NCI-H146 (cell line): Measurements from ENCODE around the gene CEACAM16.

Experiments used
- DNase-seq: peaks from one replicate; lab custom pipeline; 2025; lab: John Stamatoyannopoulos, UW

CEACAM16 gene

DNA sequence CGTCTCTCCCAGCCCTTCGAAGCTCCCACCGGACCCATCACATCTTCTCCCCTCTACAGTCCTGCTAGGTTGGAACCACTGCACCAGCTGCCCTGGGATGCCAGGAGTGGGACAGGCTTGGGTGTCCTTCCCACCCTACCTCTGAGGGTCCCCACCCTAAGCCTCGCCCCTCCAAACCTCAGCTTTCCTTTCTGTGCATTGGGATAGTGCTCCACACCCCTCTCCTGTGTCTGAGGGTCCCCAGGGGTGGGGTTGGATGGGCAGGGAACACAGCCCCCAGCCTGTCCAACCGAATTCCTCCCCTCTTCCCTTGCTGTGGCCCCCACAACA is 47.6 kb downstream of the CEACAM16 start:
- no peak for DNase-seq

DNA sequence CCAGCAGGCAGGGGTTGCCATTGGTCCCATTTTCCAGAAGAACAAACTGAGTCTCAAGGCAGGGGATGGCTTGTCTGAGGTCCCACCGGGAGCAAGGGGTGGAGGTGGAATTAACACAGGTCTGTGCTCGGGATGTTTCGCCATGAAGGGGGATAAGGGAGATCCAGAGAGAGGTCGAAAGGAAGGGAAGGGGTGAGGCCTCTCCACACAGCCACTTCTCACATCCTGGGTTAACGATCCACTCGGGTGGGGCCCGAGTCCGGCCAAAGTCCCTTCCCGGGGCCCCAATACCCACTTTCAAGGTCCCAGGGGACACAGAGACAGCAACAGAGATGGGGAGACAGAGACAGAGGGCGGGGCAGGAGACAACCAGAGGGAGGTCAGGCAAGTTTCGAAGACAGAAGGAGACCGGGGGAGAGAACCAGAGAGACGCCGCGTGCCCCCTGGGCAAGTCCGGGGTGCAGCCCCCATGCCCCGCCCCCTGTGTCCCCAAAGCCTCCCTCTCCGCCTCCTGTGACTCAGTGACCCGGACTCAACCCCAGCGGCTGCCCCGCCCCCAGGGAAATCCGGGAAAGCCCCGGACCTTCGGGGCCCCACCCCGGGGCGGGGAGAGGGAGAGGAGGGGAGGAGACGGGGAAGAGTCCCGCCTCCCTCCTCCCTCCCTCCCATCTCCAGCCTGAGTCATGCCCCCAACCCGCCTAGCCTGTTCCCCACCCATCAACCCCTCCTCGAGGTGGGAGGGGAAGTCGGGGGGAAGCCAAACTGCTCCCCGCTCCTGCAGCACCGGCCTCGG is 48.2 kb downstream of the CEACAM16 start:
- peak; percentile 80 for DNase-seq

DNA sequence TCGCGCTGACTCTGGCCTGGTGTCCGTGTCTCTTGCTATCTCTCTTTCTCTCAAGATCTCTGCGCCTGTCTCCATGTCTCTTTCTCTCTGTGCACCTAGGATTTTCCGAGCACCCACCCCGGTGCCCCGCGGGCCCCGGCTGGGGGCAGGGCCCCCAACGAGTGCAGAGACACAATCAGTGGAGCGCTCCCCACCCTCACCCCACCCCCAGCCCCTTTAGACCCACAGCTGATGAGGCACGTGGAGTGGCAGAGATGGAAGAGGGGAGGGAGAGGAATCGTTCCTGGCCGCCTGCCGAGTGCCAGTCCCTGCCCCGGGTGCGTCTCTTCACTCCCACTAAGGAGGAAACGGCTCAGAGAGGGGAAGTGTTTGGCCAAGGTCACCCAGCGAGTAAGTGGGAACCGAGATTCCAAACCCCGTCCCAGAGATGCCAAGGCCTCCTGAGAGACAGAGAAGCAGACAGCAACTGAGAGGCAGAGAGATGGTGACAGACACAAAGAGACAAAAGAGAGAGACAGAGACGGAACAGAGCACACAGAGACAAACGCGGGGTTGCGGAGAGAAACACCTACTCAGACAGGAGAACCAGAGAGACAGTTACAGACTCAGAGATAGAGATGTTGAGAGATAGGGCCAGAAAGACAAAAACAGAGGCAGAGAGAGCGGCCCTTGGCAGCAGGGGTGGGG is 48.9 kb downstream of the CEACAM16 start:
- peak; percentile 43 for DNase-seq

DNA sequence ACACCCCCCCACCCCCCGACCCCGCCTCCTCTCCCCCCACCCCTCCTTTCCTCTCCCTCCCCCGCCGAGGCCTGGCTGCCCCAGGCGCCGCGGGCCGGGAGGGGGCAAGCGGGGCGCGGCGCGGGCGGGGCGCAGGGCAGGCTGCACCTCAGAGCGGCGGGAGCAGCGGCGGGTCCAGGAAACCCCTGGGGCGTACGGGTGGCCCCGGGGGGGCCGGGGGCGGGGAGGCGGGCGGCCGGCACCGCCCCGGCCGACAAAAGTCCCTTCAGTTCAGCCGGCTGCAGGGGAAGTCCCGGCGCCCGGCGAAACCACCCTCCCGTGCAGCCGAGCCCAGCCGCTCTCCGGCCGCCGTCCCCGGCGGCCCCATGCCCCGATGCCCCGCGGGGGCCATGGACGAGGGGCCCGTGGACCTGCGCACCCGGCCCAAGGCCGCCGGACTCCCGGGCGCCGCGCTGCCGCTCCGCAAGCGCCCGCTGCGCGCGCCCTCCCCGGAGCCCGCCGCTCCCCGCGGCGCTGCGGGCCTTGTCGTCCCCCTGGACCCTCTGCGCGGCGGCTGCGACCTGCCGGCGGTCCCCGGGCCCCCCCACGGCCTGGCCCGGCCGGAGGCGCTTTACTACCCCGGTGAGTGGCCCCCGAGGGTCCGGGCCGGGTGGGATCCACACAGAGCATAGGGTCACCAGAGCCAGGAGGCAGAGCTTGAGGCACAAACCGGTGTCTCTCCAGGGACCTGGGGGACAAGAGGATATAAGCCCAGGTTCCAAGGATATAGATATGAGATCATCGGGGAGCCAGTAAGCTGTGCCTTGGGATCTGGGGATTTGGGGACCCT is 49.7 kb downstream of the CEACAM16 start, which contains the start of gene BCL3:
TSS of gene BCL3 (plus strand) at position 283 of the 829 bp plus-strand sequence. CDS start at position 366, 83 bp downstream.
- DNase-seq, result peak; percentile 59

DNA sequence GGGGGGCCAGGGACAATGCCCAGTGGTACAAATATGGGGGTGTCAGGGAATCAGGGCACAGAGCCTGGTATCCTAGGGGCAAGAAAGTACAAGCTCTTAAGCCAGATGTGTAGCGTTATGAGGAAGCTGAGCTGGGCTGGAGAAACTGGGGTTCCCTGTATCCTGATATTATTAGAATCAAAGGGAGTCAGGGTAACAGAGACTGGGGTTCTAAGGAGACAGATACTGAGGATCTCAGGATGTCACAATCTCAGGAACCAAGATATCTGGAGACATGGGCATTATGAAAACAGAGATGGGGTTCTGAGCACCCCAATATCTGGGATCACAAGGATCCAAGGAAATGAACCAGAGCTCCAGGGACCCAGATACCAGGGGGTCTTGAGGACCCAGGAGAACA is 50.3 kb downstream of the CEACAM16 start:
- DNase-seq, result no peak

DNA sequence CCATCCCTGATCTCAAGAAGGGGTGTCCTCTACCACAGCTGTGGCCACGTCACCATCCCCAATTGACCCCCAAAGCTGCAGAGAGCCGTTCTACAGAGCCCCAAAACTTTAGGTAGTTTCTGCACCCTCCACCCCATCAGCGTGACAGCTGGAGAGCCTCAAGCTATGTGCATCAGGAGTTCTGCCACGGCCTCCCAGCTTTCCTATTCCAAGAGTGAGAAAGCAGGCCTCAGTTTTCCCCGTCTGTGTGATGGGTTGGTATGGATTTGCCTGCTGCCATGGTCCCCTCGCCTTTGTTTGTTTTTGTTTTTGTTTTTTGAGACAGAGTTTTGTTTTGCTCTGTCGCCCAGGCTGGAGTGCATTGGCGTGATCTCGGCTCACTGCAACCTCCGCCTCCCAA is 51.0 kb downstream of the CEACAM16 start:
- DNase-seq, result no peak

DNA sequence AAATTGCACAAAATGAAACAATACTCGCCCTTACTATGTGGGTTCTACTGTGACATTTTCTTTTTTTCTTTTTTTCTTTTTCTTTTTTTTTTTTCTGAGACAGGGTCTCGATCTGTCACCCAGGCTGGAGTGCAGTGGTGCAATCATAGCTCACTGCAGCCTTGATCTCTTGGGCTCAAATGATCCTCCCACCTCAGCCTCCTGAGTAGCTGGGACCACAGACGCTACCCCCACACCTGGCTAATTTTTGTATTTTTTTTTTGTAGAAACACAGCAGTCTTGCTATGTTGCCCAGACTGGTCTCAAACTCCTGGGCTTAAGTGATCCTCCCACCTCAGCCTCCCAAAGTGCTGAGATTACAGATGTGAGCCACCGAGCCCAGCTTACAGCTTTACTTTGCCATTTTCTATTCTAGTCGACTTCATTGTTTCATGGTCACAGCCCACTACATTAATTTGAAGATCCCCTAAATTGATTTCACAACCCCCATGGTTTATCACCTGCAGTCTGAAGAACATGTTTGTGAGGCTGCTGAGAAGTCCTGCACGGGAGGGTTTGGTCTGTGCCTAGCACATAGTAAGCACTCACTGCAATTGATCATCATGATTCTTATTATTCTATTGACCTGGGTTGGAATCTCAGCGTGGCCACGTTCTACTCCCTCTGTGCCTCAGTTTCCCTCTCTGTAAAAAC is 53.3 kb downstream of the CEACAM16 start:
- DNase-seq, result no peak

DNA sequence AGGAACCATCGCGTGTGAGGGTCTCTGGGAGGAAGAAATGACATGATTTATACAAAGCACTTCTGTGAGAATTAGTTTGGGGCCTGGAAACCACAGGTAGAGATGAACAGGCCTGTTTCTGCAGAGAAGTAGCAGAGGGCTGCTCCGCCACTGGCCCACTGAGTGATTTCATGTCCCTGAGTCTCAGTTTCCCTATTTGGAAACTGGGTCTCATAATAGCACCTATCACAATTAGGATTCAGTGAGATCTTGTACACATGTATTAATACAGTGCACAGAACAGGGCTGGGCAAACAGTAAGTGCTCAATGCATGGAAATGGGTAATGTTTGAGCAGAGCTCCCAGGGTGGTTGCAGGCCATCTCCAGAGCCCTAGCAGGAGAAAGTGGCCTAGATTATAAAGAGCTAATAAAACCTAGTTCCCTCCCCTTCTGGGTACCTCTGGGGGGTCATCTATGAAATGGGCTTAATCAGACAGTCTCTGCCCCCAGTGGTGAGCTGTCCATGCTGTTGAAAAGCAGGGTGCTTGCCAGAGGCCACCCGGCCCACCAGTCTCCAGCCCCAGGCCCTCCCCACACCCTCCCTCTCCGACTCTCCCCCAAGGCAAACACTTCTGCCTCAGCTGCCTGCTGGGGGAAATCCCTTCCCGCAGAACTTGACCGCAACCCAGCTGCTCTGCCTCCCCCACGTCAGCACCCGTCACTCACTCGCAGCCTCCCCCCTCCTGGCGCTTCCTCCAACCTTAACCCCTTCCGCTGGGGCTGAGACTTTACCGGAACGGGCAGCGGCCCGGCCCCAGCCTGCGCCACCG is 54.1 kb downstream of the CEACAM16 start:
- DNase-seq, result no peak

DNA sequence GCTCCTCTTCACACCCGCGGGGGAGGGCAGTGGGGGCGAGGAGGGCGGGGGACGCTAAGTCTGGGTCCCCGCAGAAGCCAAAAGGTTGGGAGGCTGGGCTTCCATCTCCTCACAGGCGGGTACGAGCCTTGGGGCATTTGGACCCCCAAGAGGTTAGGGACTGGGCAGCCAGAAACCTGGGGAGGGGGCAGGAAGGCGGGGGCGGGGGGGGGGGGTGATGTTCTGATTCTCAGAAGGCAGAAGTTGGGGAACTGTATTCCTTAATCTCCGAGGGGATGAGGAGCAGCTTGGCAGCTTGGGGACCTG is 54.6 kb downstream of the CEACAM16 start:
- no peak for DNase-seq

DNA sequence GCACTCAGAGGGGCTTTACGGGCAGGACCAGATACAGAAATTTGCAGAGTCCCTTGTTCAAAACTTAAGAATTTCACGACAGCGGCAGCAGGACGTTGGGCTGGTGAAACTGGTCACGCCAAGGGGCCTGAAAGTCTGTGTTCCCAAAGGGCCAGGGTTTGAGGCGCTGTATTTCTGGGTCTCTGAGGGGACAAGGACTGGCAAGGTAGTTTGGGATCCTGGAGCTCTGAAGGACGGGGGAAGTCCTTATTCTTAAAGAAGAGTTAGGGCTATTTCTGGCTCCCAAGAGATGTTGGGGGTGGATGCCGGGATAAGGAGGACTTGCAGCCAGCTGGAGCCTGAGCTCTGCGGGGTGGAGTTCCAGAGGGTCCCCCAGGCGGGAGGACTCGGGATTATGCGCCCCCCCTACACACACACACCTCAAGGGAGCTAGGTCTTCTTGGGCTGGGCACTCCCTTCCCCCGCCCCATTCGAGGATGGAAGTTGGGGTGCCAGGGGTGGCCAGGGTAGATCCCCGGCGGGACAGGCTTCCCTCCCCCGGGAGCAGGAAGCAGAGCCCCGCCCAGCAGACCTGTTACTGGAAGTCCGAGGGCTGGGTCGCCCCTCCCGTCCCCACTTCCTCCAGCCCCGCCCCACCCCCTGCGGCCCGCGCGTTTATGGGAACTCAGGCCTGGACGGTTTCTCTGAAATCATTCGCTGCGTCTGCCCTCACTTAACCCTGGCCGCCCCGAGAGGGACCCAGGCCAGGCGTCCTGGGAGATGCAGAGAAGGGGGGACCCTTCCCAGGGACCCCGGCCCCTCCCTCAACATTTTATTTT is 55.2 kb downstream of the CEACAM16 start:
- DNase-seq, result no peak

DNA sequence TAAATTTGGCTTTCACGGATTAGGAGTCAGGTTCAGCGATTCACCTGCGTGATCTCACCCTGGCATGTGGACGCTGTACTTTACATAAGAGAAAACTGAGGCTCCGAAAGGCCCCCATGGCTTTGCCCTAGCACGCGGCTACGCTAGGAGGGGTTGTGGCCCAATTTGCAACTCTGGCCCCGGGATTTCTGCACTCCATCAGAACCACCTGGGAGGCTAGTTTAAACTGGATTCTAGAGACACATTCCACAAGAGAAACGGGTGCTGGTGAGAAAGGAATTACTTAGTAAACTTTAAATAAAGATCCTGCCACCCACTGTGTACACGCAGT is 55.8 kb downstream of the CEACAM16 start:
- no peak for DNase-seq

DNA sequence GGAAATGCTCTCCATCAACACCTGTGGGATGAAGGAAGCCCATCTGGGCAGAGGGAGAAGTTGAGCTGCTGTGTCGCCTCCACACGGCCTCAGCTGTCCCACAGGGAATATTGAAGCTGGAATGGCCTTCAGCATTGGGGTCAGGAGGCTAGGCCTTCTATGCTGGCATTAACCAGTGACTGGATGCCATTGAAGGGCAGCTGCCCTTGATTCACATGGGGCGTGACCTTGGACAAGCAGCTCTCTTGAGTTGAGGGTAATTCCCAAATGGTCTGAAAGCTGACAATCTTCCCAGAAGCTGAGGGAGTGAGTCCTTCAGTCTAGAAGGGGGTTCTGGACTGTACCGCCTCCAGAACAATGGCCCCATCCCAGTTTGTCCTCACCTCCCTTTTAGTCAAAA is 56.3 kb downstream of the CEACAM16 start:
- DNase-seq, result no peak

DNA sequence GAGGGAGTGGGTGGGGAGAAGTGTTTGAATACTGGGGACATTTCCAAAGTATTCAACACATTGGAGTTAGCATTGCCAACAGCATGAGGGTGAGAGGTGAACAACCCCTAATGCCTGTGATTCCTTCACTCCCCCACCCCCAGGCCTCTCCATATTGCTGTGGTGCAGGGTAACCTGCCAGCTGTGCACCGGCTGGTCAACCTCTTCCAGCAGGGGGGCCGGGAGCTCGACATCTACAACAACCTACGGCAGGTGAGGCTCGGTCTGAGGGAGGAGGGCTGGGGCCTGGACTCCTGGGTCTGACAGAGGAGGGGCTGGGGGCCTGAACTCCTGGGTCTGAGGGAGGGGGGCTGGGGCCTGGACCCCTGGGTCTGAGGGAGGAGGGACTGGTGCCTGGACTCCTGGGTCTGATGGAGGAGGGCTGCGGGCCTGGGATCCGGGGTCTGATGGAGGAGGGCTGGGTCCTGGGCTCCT is 57.2 kb downstream of the CEACAM16 start:
- no peak for DNase-seq

DNA sequence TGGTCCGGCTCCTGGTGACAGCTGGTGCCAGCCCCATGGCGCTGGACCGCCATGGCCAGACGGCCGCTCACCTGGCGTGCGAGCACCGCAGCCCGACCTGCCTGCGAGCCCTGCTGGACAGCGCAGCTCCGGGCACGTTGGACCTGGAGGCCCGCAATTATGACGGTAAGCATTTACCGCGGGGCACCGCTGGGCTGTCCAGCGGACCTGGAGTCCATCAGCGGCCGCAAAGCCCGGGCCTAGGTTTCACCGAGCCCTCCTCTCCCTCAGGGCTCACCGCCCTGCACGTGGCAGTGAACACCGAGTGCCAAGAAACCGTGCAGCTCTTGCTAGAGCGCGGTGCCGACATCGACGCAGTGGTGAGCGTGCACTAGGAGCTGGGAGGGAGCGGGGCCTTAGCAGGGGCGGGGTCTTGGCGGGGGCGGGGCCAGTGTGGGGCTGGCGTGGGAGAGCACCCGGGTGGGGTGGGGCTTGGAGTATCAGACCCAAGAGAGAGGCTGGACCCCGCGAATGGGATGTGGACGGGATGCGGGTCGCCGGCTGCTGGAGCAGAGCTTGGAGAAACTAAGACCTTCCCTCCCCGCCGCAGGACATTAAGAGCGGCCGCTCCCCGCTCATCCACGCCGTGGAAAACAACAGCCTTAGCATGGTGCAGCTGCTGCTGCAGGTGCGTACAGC is 58.2 kb downstream of the CEACAM16 start:
- DNase-seq, result no peak

DNA sequence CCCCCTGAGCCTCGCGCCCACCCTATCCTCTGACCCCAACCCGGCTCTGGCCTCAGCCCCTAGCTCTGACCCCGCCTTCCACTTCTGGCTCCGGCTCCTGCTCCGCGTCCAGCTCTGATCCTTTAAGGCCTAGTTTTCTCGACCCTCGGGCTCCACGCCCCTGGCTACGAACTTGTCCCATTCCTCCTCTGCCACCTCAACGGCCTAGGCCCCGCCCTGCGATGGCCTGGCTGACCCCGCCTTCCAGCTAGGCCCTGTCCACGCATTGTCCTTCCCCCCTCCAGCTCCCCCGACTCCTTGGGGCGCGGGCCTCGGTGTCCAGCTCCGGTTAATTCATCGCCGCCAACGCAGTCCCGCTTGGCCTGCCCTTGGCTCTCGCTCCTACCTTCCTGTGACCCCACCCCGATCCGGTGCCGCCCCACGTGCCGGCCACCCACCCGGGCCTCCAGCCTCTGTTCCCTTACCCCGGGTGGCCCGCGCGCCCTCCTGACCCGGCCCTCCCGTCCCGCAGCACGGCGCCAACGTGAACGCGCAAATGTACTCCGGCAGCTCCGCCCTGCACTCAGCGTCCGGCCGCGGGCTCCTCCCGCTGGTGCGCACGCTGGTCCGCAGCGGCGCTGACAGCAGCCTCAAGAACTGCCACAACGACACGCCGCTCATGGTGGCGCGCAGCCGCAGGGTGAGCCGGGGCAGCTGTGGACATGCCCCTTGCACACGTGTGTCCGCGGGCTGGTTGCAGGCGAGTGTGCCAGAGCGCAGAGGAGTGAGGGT is 59.0 kb downstream of the CEACAM16 start:
- DNase-seq, result no peak

DNA sequence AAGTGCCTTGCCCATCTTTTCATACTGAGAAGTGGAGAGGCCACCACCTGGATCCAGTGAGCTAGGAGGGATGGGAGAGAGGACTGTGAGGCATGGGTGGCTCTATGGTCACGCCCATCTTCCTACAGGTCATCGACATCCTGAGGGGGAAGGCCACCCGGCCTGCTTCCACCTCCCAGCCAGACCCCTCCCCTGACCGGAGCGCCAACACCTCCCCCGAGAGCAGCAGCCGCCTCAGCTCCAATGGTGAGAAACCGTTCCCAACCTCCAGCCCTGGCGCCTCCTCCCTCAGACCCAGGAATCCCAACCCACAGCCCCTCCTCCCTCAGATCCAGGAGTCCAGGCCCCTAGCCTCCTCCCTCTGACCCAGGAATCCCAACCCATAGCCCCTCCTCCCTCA is 59.6 kb downstream of the CEACAM16 start:
- no peak for DNase-seq

DNA sequence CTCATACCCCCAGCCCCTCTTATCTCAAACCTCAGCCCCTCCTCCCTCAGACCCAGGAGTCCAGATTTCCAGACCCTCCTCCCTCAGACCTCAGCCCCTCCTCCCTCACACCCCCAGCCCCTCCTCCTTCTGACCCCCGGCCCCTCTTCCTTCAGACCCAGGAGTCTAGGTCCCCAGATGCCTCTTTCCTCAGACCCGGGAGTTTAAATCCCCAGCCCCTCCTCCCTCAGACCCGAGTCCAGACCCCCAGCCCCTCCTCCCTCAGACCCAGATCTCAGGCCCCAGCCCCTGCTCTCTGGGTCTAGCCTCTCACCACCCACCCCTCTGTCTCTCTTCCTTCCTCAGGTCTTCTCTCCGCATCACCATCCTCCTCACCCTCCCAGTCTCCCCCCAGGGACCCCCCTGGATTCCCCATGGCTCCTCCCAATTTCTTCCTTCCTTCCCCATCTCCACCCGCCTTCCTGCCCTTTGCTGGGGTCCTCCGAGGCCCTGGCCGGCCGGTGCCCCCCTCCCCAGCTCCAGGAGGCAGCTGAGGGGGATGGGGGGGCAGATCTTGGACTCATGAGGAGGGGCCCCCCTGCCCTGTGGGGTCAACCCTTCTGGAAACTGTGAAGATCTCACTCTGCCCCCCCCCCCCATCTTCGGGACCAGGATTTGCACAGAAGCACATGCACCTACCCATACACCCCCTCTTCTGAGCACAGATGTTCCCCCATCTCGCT is 60.3 kb downstream of the CEACAM16 start:
- DNase-seq, result no peak
